BJ (cell line): Measurements from ENCODE around the gene CSF1R. TPM values are rescaled to one million over a fixed set of nuclear protein-coding genes. Genes with fewer than 3 reads are reported as not detected.

ENCODE experiments used
- CTCF ChIA-PET: fragments of 350-600 bp; formaldehyde crosslinking; extraction: SDS; loops from one replicate; lab custom pipeline; 2021; ENCODE audit warnings: antibody characterized with exemption, inconsistent platforms; lab: Yijun Ruan, JAX
- POLR2A ChIA-PET: fragments of 300-600 bp; sonication (Branson Sonifier 250); formaldehyde crosslinking; extraction: SDS; loops from one replicate; lab custom pipeline; 2021; ENCODE audit warnings: antibody characterized with exemption; lab: Charles Lee
- DNase-seq: peaks from one replicate; pipeline ENCODE4 v3.0.0-alpha.2; 2011; ENCODE audit warnings: low read depth
- H3K27me3 ChIP-seq: 2 replicates; pipeline ENCODE4 v1.6.0; 2011; ENCODE audit warnings: low read length; ENCODE audit not compliant: control insufficient read depth, insufficient read depth
- H3K36me3 ChIP-seq: 2 replicates; pipeline ENCODE4 v1.5.1; 2011; ENCODE audit warnings: low read length; ENCODE audit not compliant: control insufficient read depth, insufficient read depth
- H3K4me3 ChIP-seq: 2 replicates; pipeline ENCODE4 v1.5.1; 2011; ENCODE audit warnings: low read depth, mild to moderate bottlenecking, control low read depth, low read length
- polyA plus RNA-seq: library from polyadenylated mRNA; depleted of rRNA; stranded (reverse); fragments of >200 nt; gene quantifications from 2 replicates; pipeline ENCODE4 v1.2.3, GENCODE V29; 2011
- TF ChIP-seq, protein P1 (sequence below): IDR thresholded peaks from 2 replicates; pipeline ENCODE4 v1.5.1; 2011; ENCODE audit warnings: low read depth, mild to moderate bottlenecking, control low read depth, inconsistent platforms, low read length, moderate library complexity; ENCODE audit not compliant: insufficient read depth

The CSF1R gene
- polyA plus RNA-seq, 1 experiment, result 0.29 TPM

GRCh38 chr5:150069672-150070627 lies 16.4 kb downstream of the CSF1R start:
- Histone ChIP-seq H3K4me3 (no peak overlapping the region), H3K27me3 (peaks cover under 1% of the 10 kb centered on the region; the same call in 1 of the 2 replicates), H3K36me3 (no peaks in the 10 kb centered on the region)
- POLR2A ChIA-PET, result no interaction called here
- CTCF ChIA-PET, result interaction anchor here (1.3 to 1.4 kb wide), 2 partner anchors 7 to 44 kb away, joined by 4 read pairs; no protein-coding TSS in a partner anchor
- DNase-seq, result no peak
- TF ChIP-seq, protein P1, sequence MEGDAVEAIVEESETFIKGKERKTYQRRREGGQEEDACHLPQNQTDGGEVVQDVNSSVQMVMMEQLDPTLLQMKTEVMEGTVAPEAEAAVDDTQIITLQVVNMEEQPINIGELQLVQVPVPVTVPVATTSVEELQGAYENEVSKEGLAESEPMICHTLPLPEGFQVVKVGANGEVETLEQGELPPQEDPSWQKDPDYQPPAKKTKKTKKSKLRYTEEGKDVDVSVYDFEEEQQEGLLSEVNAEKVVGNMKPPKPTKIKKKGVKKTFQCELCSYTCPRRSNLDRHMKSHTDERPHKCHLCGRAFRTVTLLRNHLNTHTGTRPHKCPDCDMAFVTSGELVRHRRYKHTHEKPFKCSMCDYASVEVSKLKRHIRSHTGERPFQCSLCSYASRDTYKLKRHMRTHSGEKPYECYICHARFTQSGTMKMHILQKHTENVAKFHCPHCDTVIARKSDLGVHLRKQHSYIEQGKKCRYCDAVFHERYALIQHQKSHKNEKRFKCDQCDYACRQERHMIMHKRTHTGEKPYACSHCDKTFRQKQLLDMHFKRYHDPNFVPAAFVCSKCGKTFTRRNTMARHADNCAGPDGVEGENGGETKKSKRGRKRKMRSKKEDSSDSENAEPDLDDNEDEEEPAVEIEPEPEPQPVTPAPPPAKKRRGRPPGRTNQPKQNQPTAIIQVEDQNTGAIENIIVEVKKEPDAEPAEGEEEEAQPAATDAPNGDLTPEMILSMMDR, result no peak

DNA sequence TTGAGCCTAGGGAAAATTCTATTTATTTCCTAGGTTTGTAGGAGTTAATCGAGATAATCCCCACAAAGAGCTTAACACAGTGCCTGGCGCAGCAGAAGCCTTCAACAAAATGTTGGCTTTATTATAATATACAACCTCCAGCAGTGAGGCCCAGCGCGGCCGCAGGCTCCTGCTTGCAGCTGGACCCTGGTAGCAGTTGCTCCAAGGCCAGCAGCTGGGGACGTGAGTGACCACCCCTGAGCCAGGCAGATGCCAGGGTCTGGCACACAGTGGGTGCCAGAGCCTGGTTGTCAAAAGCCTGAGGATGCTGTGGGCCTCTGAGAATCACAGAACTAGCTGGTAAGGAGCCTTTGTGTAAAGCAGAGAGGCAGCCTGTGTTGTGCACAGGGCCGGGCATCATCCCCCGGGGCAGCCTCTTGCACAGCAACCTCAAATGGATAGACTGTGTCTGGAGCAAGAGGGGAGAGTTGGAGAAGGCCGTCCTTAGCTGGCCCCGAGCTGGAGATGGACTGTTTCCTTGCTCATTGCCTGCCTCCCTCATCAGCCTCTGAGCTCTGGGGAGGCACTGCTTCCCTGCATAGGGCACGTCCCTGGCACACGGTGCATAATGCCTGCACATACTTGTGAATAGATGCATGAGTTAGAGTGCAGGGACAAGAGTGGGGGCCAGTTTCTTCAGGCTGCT lies 17.3 kb downstream of the CSF1R start:
- Histone ChIP-seq H3K27me3 (no peaks in the 10 kb centered on the region), H3K36me3 (no peaks in the 10 kb centered on the region), H3K4me3 (no peak overlapping the region)
- CTCF ChIA-PET, result interaction anchor here (0.6 to 1.4 kb wide), 3 partner anchors 8 to 45 kb away, joined by 3 to 4 read pairs (median 4); no protein-coding TSS in a partner anchor
- DNase-seq, result no peak
- POLR2A ChIA-PET, result no interaction called here
- TF ChIP-seq, protein P1, result no peak

DNA sequence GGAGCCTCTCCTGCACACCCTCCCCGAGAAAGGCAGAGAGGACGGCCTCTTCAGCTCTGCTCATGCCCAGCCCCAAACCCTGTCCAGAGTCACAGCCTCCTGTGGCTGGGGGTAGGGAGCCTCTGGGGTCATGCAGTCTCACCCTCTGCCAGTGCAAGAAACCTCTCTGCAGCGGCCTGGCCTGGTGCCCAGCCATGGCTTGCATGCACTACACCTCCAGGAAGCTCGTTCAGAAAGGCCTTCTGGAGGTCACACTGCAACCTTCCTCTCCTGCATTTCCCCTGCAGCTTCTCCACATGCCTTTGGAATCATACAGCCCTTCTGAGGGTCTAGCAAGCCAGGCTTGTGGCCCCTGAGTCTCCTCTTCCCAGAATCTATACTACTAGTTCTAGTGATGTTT lies 17.9 kb downstream of the CSF1R start:
- TF ChIP-seq, protein P1, result no peak
- no peak overlapping the region for H3K4me3 ChIP-seq
- H3K36me3 ChIP-seq, result no peaks in the 10 kb centered on the region
- DNase-seq, result no peak
- ChIA-PET POLR2A (no interaction called here), CTCF (interaction anchor here (0.8 to 1.4 kb wide), 4 partner anchors 9 to 46 kb away, joined by 3 to 4 read pairs (median 4); no protein-coding TSS in a partner anchor)
- H3K27me3 ChIP-seq, result no peaks in the 10 kb centered on the region

GRCh38 chr5:150068071-150068470 lies 18.3 kb downstream of the CSF1R start:
- Histone ChIP-seq H3K27me3 (no peaks in the 10 kb centered on the region), H3K4me3 (no peak overlapping the region), H3K36me3 (no peaks in the 10 kb centered on the region)
- ChIA-PET POLR2A (no interaction called here), CTCF (interaction anchor here (0.7 to 1.4 kb wide), 4 partner anchors 9 to 46 kb away, joined by 3 to 4 read pairs (median 4); no protein-coding TSS in a partner anchor)
- TF ChIP-seq, protein P1, result no peak
- DNase-seq, result no peak

DNA sequence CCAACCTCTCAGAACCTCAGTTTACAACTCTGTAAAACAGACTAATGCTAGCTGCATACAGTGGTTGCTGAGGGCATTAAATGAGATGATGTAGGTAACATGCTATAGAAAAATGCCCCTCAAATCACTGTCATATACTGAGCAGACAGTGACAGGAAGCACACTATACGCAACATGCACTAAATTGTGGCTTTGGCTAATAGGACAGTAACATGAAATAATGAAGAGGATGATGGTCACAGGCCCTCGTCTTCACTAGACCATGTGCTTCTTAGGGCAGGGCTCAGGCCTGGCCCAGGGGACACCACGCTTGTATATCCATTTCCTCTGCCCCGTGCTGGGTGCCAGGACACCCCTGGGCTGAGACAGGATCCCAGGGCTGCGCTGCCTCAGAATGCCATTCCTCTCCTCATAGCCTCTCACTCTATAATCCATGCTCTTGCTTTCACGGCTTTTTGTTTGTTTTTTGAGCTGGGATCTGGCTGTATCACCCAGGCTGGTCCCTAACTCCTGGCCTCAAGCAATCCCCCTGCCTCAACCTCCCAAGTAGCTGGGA lies 18.9 kb downstream of the CSF1R start:
- no peaks in the 10 kb centered on the region for H3K27me3 ChIP-seq
- H3K36me3 ChIP-seq, result no peaks in the 10 kb centered on the region
- ChIA-PET CTCF (interaction anchor here (0.6 to 1.3 kb wide), 4 partner anchors 10 to 39 kb away, joined by 3 to 4 read pairs (median 3); no protein-coding TSS in a partner anchor), POLR2A (no interaction called here)
- DNase-seq, result no peak
- TF ChIP-seq, protein P1, result no peak
- H3K4me3 ChIP-seq, result no peak overlapping the region
